Thoracic aorta (tissue), 2 donors: Measurements from ENCODE around the gene ACVR2B. TPM values are rescaled to one million over a fixed set of nuclear protein-coding genes. Genes with fewer than 3 reads are reported as not detected.

Source experiments
- ATAC-seq: fragments of 150-250 bp; one replicate; pipeline ENCODE4 v1.8.0; 2017; ENCODE audit warnings: low read depth; ENCODE audit not compliant: insufficient number of reproducible peaks, low FRiP score
- DNase-seq: peaks from one replicate; pipeline ENCODE4 v3.0.0-alpha.2; 2020; ENCODE audit warnings: low spot score
- H3K27ac ChIP-seq, 2 donors: fragments of 200-600 bp; sonication (generic); 1 replicate in 1 of 2; 2 replicates in 1 of 2; pipeline ENCODE4 v1.5.1; 2016; ENCODE audit warnings: mild to moderate bottlenecking in 2 of 2, moderate library complexity in 2 of 2
- H3K27me3 ChIP-seq: fragments of 200-600 bp; sonication (generic); replicated peaks from 2 replicates; pipeline ENCODE4 v1.6.0; 2016; ENCODE audit warnings: mild to moderate bottlenecking; ENCODE audit not compliant: insufficient read depth
- H3K36me3 ChIP-seq: fragments of 200-600 bp; sonication (generic); one replicate; pipeline ENCODE4 v1.5.1; 2016
- H3K4me1 ChIP-seq, 2 donors: fragments of 200-600 bp; sonication (generic); 1 replicate in 1 of 2; 2 replicates in 1 of 2; pipeline versions ENCODE4 v1.5.1 to v1.6.0; 2016; ENCODE audit warnings: low read depth in 2 of 2, mild to moderate bottlenecking in 1 of 2; ENCODE audit not compliant: control insufficient read depth in 1 of 2
- H3K4me3 ChIP-seq: fragments of 200-600 bp; sonication (generic); 2 replicates; pipeline ENCODE4 v1.5.1; 2016; ENCODE audit warnings: mild to moderate bottlenecking
- H3K9me3 ChIP-seq: fragments of 200-600 bp; sonication (generic); 2 replicates; pipeline ENCODE4 v1.5.1; 2016
- total RNA-seq, 2 donors: library from RNA; depleted of rRNA; stranded (reverse); fragments of >200 nt; gene quantifications; one replicate each; pipeline versions ENCODE4 v1.1.0 to v1.2.3, GENCODE V29; 2016
- TF ChIP-seq, protein P1 (sequence below): fragments of 200-600 bp; sonication (generic); IDR thresholded peaks from one replicate; pipeline ENCODE4 v1.5.1; 2019; ENCODE audit warnings: antibody characterized with exemption

Gene ACVR2B
- total RNA-seq, 2 donors from 2014 or later, result 3.7 to 4.0 TPM

DNA sequence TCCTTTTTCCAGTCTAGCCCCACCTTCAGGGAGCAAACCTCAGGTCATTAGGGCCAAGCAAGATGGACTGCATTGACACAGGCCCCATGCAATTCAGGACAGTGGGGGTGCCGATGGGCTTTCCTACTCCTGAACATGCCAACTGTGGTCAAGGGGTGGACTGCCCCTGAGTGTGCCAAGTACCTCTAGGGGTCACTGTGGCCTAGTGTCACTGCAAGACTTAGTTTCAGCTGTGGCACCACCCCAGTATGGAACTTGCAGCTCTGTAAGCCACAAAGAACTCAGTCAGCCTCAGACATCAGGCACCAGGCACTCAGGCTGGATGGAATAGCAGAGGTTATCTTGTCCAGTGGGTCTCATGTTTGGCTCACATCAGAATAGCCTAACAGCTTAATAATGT is 74.8 kb downstream of the ACVR2B start:
- Histone ChIP-seq H3K4me1 (no peaks in the 10 kb centered on the region), H3K27me3 (no peaks in the 10 kb centered on the region), H3K4me3 (no peak overlapping the region), H3K36me3 (peaks cover 19% of the 10 kb centered on the region), H3K9me3 (no peaks in the 10 kb centered on the region), H3K27ac (no peak overlapping the region)
- TF ChIP-seq, protein P1, sequence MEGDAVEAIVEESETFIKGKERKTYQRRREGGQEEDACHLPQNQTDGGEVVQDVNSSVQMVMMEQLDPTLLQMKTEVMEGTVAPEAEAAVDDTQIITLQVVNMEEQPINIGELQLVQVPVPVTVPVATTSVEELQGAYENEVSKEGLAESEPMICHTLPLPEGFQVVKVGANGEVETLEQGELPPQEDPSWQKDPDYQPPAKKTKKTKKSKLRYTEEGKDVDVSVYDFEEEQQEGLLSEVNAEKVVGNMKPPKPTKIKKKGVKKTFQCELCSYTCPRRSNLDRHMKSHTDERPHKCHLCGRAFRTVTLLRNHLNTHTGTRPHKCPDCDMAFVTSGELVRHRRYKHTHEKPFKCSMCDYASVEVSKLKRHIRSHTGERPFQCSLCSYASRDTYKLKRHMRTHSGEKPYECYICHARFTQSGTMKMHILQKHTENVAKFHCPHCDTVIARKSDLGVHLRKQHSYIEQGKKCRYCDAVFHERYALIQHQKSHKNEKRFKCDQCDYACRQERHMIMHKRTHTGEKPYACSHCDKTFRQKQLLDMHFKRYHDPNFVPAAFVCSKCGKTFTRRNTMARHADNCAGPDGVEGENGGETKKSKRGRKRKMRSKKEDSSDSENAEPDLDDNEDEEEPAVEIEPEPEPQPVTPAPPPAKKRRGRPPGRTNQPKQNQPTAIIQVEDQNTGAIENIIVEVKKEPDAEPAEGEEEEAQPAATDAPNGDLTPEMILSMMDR, result no peak
- ATAC-seq, result no peak
- DNase-seq, result no peak

DNA sequence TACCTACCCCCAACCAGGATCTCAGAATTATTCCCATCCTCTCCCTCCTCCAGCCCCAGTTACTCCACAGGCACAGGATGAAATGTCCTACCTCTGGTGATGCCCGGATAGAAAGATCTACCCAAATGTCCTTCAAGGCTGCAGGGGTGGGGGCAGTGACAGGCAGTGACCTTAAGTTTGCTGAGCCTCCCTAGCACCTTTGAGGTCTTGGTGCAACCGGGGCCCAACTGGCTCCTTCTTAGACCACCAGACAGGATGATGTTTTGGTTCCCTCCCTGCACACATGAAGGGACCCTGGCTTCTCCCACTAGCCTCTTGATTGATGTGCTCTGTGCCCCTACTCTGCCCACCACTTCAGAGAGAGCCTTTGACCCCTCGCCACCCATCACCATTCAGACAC is 78.8 kb downstream of the ACVR2B start:
- Histone ChIP-seq H3K4me1 (no peaks in the 10 kb centered on the region), H3K27me3 (no peaks in the 10 kb centered on the region), H3K36me3 (peaks cover 7% of the 10 kb centered on the region), H3K27ac (no peak overlapping the region), H3K9me3 (no peaks in the 10 kb centered on the region), H3K4me3 (no peak overlapping the region)
- TF ChIP-seq, protein P1, result no peak
- no peak for DNase-seq
- ATAC-seq, result no peak

DNA sequence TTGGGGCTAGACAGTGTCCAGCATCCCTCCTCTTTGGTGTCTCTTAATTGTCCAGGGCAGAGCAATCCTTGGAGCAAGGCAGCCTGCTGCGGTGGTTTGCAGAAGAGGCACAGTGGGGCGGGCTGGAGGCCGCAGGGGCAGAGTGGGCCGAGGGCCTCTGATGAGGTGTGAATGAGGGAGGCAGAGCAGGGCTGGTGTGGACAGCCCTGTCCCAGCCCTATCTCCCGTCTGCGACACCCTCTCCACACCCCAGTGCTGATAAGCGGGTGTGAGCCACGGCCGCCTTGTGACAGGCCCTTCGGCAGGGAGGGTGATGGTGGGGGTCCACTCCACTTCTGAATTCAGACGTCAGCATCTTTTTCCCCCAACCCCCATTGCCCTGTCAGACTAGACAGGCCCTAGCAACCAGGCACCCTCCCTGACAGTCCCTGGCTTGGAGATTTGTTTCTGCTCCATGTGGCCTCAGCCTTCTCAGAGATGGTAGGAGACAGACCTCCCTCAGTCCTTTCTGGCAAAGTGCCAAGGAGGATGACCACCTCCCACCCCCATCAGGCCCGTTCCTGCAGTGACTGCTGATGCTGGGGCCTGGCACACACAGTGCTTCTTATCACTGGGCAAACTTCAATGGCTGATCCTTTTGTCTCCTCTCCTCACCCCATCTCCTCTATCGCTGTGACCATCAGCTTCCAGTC is 79.7 kb downstream of the ACVR2B start:
- Histone ChIP-seq H3K9me3 (no peaks in the 10 kb centered on the region), H3K27me3 (no peaks in the 10 kb centered on the region), H3K36me3 (peaks cover 7% of the 10 kb centered on the region), H3K4me3 (no peak overlapping the region), H3K27ac (no peak overlapping the region), H3K4me1 (no peaks in the 10 kb centered on the region)
- ATAC-seq (no peak), DNase-seq (no peak)
- TF ChIP-seq, protein P1, result no peak

DNA sequence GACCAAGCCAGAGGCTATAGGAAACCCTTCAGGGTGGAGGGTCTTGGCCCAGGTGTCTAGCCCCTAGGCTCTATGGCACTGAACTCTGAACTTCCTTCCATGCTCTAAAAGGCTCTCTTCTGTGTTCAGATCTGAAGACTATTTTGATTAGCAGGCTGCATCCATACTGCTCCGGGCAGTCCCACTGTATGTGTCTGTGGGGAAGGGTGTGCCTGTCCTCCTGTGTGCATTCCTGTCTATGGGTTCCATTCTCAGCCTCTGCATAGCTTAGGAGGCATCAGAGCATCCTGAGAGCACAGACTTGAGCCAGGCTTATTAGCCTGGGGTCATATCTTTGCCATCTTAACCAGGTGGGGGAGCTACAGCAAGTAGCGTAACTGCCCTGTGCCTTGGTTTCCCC is 80.5 kb downstream of the ACVR2B start:
- ATAC-seq (no peak), DNase-seq (no peak)

DNA sequence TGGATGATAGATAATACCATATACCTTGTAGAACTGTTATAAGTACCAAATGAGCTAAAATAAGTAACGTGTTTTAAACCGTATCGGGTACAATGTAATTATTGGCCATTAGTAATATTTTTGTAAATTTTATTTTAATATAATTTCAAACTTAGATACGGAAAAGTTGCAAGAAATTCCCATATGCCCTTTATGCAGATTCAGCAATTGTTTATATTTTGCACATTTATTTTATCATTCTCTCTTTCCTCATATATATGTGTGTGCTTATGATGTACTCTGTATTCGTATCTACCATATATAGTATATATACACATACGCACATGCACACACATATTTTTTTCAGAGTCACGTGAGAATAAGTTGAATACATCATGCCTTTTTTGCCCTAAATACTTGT is 80.9 kb downstream of the ACVR2B start:
- TF ChIP-seq, protein P1, result no peak
- Histone ChIP-seq H3K36me3 (peaks cover 7% of the 10 kb centered on the region), H3K4me3 (no peak overlapping the region), H3K27ac (no peak overlapping the region), H3K27me3 (no peaks in the 10 kb centered on the region), H3K9me3 (no peaks in the 10 kb centered on the region), H3K4me1 (no peaks in the 10 kb centered on the region)
- DNase-seq, result no peak
- ATAC-seq, result no peak

More for the DNA sequence above, 80.5 kb downstream of the ACVR2B start:
- Histone ChIP-seq H3K9me3 (no peaks in the 10 kb centered on the region), H3K27me3 (no peaks in the 10 kb centered on the region), H3K4me3 (no peak overlapping the region), H3K36me3 (peaks cover 7% of the 10 kb centered on the region), H3K4me1 (no peaks in the 10 kb centered on the region), H3K27ac (no peak overlapping the region)
- TF ChIP-seq, protein P1, result no peak
